Measurements from ENCODE around the gene MRGPRF. TPM values are rescaled to one million over a fixed set of nuclear protein-coding genes. Genes with fewer than 3 reads are reported as not detected.

Gene MRGPRF
- total and polyA plus RNA-seq, 2 donors (not counting 1 experiment from before 2014, with no cell fraction given): not detected

GRCh38 chr11:69018924-69019323, 5.9 kb upstream of the MRGPRF start:
- DNase-seq: no peak
- ChIA-PET CTCF (interaction anchor here (1.0 kb wide), 1 partner anchor 20 kb away, joined by 3 read pairs; no protein-coding TSS in a partner anchor), POLR2A (no interaction called here)
- H3K4me3 Mint-ChIP-seq: no peak overlapping the region
- no peak overlapping the region for H2AFZ ChIP-seq (ENCODE audit: insufficient read depth, low read depth, low read length, poor library complexity, severe bottlenecking)
- H3K36me3 ChIP-seq (replicated peaks in 1 of 2; ENCODE audit: control extremely low read depth in 1 of 2, control insufficient read depth in 1 of 2, extremely low read depth in 1 of 2, insufficient read depth in 2 of 2, low read length in 1 of 2): no peaks in the 10 kb centered on the region
- no peak for ATAC-seq (ENCODE audit: low read depth)
- H3K27ac Mint-ChIP-seq: no peak overlapping the region
- no peaks in the 10 kb centered on the region for H3K9me3 ChIP-seq (ENCODE audit: control extremely low read depth in 1 of 3, control insufficient read depth in 2 of 3, insufficient read depth in 1 of 3, low read length in 2 of 3)
- TF ChIP-seq CTCF (IDR thresholded peaks at IDR 0.05): no peak
- no peak for TF ChIP-seq EZH2 (IDR thresholded peaks at IDR 0.05; ENCODE audit: borderline replicate concordance, insufficient read depth, low read depth, low read length, poor library complexity, severe bottlenecking)
- H3K4me1 Mint-ChIP-seq: no peaks in the 10 kb centered on the region
- H3K4me1 ChIP-seq (ENCODE audit: control insufficient read depth in 2 of 2, insufficient read depth in 2 of 2, low read length in 2 of 2): no peaks in the 10 kb centered on the region
- H3K9ac ChIP-seq (ENCODE audit: low read length): no peak overlapping the region
- no peaks in the 10 kb centered on the region for H3K9me3 Mint-ChIP-seq (ENCODE audit: insufficient read depth)
- H4K20me1 ChIP-seq (ENCODE audit: control insufficient read depth, insufficient read depth, low read length, poor library complexity, severe bottlenecking): no peaks in the 10 kb centered on the region
- H3K79me2 ChIP-seq (ENCODE audit: control insufficient read depth, insufficient read depth, low read length): no peaks in the 10 kb centered on the region
- no peak overlapping the region for H3K4me2 ChIP-seq (replicated peaks; ENCODE audit: low read depth, low read length, poor library complexity, severe bottlenecking)
- no peak overlapping the region for H3K4me3 ChIP-seq (ENCODE audit: control extremely low read depth in 1 of 5, extremely low read depth in 1 of 5, insufficient read depth in 1 of 5, low read depth in 2 of 5, low read length in 4 of 5)
- peaks cover 11% of the 10 kb centered on the region for H3K27me3 Mint-ChIP-seq
- intact Hi-C loops (cut with micrococcal nuclease): no loop called here
- 84% methylated on average over 7 of the region's 13 CpGs for WGBS (ENCODE audit: insufficient coverage)
- no peak overlapping the region for H3K27ac ChIP-seq (ENCODE audit: low read length in 2 of 2)
- H3K27me3 ChIP-seq (replicated peaks in 1 of 4; ENCODE audit: control extremely low read depth in 1 of 4, control insufficient read depth in 3 of 4, insufficient read depth in 4 of 4, low read length in 3 of 4): peaks cover 0 to 8% (median 0%) of the 10 kb centered on the region in 4 experiments

GRCh38 chr11:69017951-69018350, 4.9 kb upstream of the MRGPRF start:
- peaks cover 11% of the 10 kb centered on the region for H3K27me3 Mint-ChIP-seq
- Histone ChIP-seq H3K9me3 (ENCODE audit: control extremely low read depth in 1 of 3, control insufficient read depth in 2 of 3, insufficient read depth in 1 of 3, low read length in 2 of 3) (no peaks in the 10 kb centered on the region), H3K4me3 (ENCODE audit: control extremely low read depth in 1 of 5, extremely low read depth in 1 of 5, insufficient read depth in 1 of 5, low read depth in 2 of 5, low read length in 4 of 5) (no peak overlapping the region), H3K9ac (ENCODE audit: low read length) (no peak overlapping the region), H3K79me2 (ENCODE audit: control insufficient read depth, insufficient read depth, low read length) (no peaks in the 10 kb centered on the region), H3K4me2 (replicated peaks; ENCODE audit: low read depth, low read length, poor library complexity, severe bottlenecking) (no peak overlapping the region), H4K20me1 (ENCODE audit: control insufficient read depth, insufficient read depth, low read length, poor library complexity, severe bottlenecking) (no peaks in the 10 kb centered on the region), H3K4me1 (ENCODE audit: control insufficient read depth in 2 of 2, insufficient read depth in 2 of 2, low read length in 2 of 2) (peaks cover 0 to 3% of the 10 kb centered on the region in 2 donors), H2AFZ (ENCODE audit: insufficient read depth, low read depth, low read length, poor library complexity, severe bottlenecking) (no peak overlapping the region), H3K27ac (ENCODE audit: low read length in 2 of 2) (no peak overlapping the region), H3K27me3 (replicated peaks in 1 of 4; ENCODE audit: control extremely low read depth in 1 of 4, control insufficient read depth in 3 of 4, insufficient read depth in 4 of 4, low read length in 3 of 4) (peaks cover 0 to 18% (median 5%) of the 10 kb centered on the region in 4 experiments), H3K36me3 (replicated peaks in 1 of 2; ENCODE audit: control extremely low read depth in 1 of 2, control insufficient read depth in 1 of 2, extremely low read depth in 1 of 2, insufficient read depth in 2 of 2, low read length in 1 of 2) (no peaks in the 10 kb centered on the region)
- ATAC-seq (ENCODE audit: low read depth) (no peak), DNase-seq (no peak)
- H3K4me3 Mint-ChIP-seq: no peak overlapping the region
- ChIA-PET POLR2A (no interaction called here), CTCF (interaction anchor here (0.5 to 1.0 kb wide), 2 partner anchors 7 to 21 kb away, joined by 3 to 5 read pairs; no protein-coding TSS in a partner anchor)
- no peaks in the 10 kb centered on the region for H3K9me3 Mint-ChIP-seq (ENCODE audit: insufficient read depth)
- WGBS (ENCODE audit: insufficient coverage): 87% methylated on average over 10 of the region's 10 CpGs
- TF ChIP-seq CTCF (IDR thresholded peaks at IDR 0.05) (no peak), EZH2 (IDR thresholded peaks at IDR 0.05; ENCODE audit: borderline replicate concordance, insufficient read depth, low read depth, low read length, poor library complexity, severe bottlenecking) (no peak)
- H3K4me1 Mint-ChIP-seq: peaks cover 2% of the 10 kb centered on the region
- intact Hi-C loops (cut with micrococcal nuclease): no loop called here
- H3K27ac Mint-ChIP-seq: no peak overlapping the region

Data from B cell (primary cell).